NCI-H1048 (cell line): ENCODE results near the gene TFIP11.

Source experiments
- DNase-seq: peaks from one replicate; lab custom pipeline; 2025; lab: John Stamatoyannopoulos, UW

The TFIP11 gene

DNA sequence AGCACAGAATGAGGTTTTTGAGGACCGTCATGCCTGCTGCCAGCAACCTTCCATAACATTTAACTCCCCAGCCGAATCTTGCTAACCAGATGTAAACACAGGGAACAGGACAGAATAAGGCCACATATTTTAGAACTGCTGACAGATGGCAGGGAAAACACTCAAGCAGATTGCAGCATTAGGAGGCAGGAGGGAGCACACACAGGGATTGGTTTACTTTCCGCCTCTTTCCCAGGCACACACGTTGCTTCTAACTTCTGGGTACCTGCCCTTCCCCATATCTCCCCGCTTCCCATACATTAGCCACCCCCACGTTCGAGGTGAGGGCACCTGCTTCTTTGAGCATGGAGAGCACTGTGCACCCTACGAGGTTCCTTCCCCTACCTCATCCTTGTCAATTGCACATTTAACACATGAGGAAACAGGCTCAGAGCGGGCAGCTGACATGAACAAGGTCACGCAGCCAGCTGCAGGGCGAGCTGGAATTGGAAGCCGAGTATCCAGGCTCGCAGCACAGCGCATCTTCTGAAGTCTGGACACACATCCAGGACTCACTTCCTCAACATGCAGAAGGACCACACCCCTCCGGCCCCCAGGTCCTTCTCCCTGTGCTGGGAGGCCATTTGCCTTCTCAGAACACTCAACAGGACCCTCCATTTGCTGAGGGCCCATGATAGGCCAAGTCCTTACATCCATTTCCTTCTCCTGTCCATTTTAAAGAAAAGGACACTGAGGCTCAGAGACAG lies 64.5 kb downstream of the TFIP11 start:
- DNase-seq, result no peak

GRCh38 chr22:26446808-26447515 lies 65.3 kb downstream of the TFIP11 start:
- no peak for DNase-seq

- DNase-seq, result no peak
Measured at GRCh38 chr22:26445577-26446275, 66.5 kb downstream of the TFIP11 start.

DNA sequence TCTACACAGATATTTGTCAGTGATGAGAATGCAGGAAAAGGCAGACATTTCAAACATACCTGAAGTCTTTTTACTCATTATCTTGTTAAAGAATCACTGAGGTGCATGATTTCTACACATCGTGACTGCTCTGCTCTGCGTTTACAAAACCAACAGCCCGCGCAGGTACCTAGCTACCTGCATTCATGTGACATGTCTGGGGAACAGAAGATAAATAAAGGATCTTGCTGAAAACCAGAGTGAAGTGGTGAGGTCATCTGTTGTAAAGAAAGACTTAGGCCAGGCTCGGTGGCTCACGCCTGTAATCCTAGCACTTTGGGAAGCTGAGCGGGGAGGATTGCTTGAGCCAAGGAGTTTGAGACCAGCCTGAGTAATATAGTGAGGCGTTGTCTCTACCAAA lies 67.5 kb downstream of the TFIP11 start:
- DNase-seq, result no peak

DNA sequence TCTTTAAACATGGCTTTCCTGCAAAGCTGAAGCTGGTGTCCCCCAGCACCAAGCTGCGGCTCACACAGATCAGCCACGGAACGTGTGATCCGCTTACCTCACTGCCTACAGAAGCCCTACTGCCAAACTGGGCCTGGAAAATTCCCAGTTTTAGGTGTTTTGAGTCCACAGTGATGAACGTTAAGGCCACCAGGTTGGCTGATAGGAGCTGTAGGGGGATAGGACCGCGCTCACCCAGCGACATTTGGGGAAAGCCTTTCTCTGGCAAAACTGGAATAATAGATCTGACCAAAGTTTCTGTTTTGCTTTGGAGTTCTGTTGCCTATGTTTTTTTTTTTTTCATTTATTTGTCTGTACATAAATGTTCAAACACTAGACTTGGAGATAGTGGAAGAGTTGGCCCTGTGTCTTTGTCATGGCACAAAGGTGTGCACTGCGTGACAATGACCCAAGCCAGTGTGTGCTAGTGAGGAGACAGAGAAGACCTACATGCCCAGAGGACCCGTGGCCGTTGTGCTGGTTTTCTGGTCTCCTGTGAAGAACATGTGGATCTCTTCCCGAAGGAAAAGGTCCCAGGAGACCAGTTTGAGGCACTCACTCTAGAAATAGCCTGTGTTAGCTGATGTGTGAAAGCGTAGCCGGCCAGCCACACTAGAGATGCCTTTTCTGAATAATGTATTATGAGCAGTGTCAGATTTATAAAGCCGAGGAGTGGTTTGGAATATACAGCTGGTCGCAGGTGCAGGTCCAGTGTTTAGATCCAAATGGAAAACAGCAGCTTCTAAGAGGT lies 68.2 kb downstream of the TFIP11 start:
- no peak for DNase-seq

DNA sequence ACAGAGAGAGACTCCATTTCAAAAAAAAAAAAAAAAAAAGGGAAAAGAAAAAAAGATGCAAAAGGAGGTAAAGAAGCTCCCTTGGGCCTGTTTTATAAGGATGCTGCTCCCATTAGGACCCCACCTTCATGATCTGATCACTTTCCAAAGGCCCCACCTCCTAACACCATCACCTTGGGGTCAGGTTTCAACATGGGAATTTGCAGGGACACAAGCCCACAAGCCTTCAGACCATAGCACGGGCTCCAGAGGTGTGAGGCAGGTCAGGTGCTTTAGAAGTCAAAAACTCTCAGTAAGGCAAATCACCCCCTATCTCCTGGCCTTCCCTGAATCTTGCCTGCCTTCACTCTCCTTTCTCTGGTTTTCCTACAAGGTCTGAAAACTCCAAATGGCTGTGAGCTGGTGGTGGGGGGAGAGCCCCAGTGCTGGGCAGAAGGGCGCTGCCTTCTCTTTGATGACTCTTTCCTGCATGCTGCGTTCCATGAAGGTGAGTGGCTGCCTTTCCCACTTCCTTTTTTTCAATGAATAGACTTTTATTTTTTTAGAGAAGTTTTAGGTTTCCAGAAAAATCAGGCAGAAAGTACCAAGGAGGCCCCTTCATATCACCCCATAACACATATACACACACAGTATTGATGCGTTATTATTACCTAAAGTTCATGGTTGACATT lies 70.1 kb downstream of the TFIP11 start:
- DNase-seq, result no peak
